Ectodermal cell (in vitro differentiated cells): ENCODE results near the gene GNAZ.
"Not testable (repeated sequence)": the region's sequence is repeated elsewhere in the genome, so short reads cannot be mapped to it uniquely, and the experiment has no call there.

Experiments used
- H3K27ac ChIP-seq: 2 replicates; pipeline ENCODE4 v1.7.0; 2013; ENCODE audit warnings: mild to moderate bottlenecking, low read depth, low read length; ENCODE audit not compliant: insufficient read depth, poor library complexity, severe bottlenecking
- H3K27me3 ChIP-seq: 2 replicates; pipeline ENCODE4 v1.7.0; 2013; ENCODE audit warnings: mild to moderate bottlenecking, low read length; ENCODE audit not compliant: insufficient read depth, control insufficient read depth, poor library complexity, severe bottlenecking
- H3K36me3 ChIP-seq: one replicate; pipeline ENCODE4 v1.7.0; 2013; ENCODE audit warnings: low read length; ENCODE audit not compliant: control insufficient read depth, insufficient read depth
- H3K4me1 ChIP-seq: one replicate; pipeline ENCODE4 v1.7.0; 2013; ENCODE audit warnings: low read length; ENCODE audit not compliant: control insufficient read depth, insufficient read depth
- H3K4me3 ChIP-seq: 2 replicates; pipeline ENCODE4 v1.7.0; 2013; ENCODE audit warnings: low read depth, low read length, control low read depth; ENCODE audit not compliant: insufficient read depth
- H3K9me3 ChIP-seq: 2 replicates; pipeline ENCODE4 v1.7.0; 2013; ENCODE audit warnings: mild to moderate bottlenecking, low read length, moderate library complexity; ENCODE audit not compliant: control insufficient read depth
- WGBS, 2 experiments: methylation state at CpG; one replicate each; pipeline ENCODE4 v1.1.7; 2013; ENCODE audit warnings: missing lambda C conversion rate in 2 of 2; 5-methylcytosine and 5-hydroxymethylcytosine counted together

Gene GNAZ

GRCh38 chr22:23045461-23045860, 24.9 kb upstream of the GNAZ start:
- no peaks in the 10 kb centered on the region for H3K4me1 ChIP-seq
- peaks cover 1% of the 10 kb centered on the region for H3K9me3 ChIP-seq
- no peak overlapping the region for H3K4me3 ChIP-seq
- WGBS, 2 experiments = 0 to 42% methylated on average over 1 to 2 of the region's 2 CpGs
- no peak overlapping the region for H3K27ac ChIP-seq
- H3K36me3 ChIP-seq = no peaks in the 10 kb centered on the region
- H3K27me3 ChIP-seq = no peaks in the 10 kb centered on the region

- peaks cover 3% of the 10 kb centered on the region for H3K9me3 ChIP-seq
- H3K27me3 ChIP-seq = no peaks in the 10 kb centered on the region
- 90 to 93% methylated on average over 8 of the region's 8 CpGs for WGBS, 2 experiments
- H3K27ac ChIP-seq = no peak overlapping the region
- H3K4me1 ChIP-seq = no peaks in the 10 kb centered on the region
- no peaks in the 10 kb centered on the region for H3K36me3 ChIP-seq
- no peak overlapping the region for H3K4me3 ChIP-seq
These were observed 23.1 kb upstream of the GNAZ start for GRCh38 chr22:23047265-23047664.

- Histone ChIP-seq H3K27ac (no peak overlapping the region), H3K4me3 (no peak overlapping the region), H3K27me3 (no peaks in the 10 kb centered on the region), H3K4me1 (no peaks in the 10 kb centered on the region), H3K9me3 (peaks cover 3% of the 10 kb centered on the region), H3K36me3 (no peaks in the 10 kb centered on the region)
- 82 to 83% methylated on average over 6 of the region's 6 CpGs for WGBS, 2 experiments
These were observed 22.6 kb upstream of the GNAZ start for GRCh38 chr22:23047742-23048141.

GRCh38 chr22:23050546-23050945, 19.8 kb upstream of the GNAZ start:
- 91 to 100% methylated on average over 1 of the region's 1 CpG for WGBS, 2 experiments
- H3K9me3 ChIP-seq, H3K4me1 ChIP-seq, H3K27me3 ChIP-seq, H3K4me3 ChIP-seq, H3K27ac ChIP-seq, H3K36me3 ChIP-seq: not testable (repeated sequence)

- Histone ChIP-seq H3K36me3 (no peaks in the 10 kb centered on the region), H3K27me3 (no peaks in the 10 kb centered on the region), H3K4me3 (no peak overlapping the region), H3K9me3 (peaks cover 3% of the 10 kb centered on the region), H3K4me1 (peaks cover 2% of the 10 kb centered on the region), H3K27ac (no peak overlapping the region)
- 62 to 66% methylated on average over 4 of the region's 5 CpGs for WGBS, 2 experiments
These were observed 17.1 kb upstream of the GNAZ start for GRCh38 chr22:23053051-23053707.

- WGBS, 2 experiments = 95 to 96% methylated on average over 8 of the region's 8 CpGs
- Histone ChIP-seq H3K9me3 (peaks cover 3% of the 10 kb centered on the region), H3K36me3 (no peaks in the 10 kb centered on the region), H3K27ac (no peak overlapping the region), H3K4me1 (peaks cover 7% of the 10 kb centered on the region), H3K27me3 (no peaks in the 10 kb centered on the region), H3K4me3 (no peak overlapping the region)
These were observed 16.3 kb upstream of the GNAZ start for GRCh38 chr22:23053912-23054530.

- H3K36me3 ChIP-seq = no peaks in the 10 kb centered on the region
- H3K9me3 ChIP-seq = peaks cover 3% of the 10 kb centered on the region
- H3K27me3 ChIP-seq = no peaks in the 10 kb centered on the region
- peaks cover 7% of the 10 kb centered on the region for H3K4me1 ChIP-seq
- WGBS, 2 experiments = 90 to 91% methylated on average over 5 of the region's 5 CpGs
- no peak overlapping the region for H3K27ac ChIP-seq
- no peak overlapping the region for H3K4me3 ChIP-seq
These were observed 15.6 kb upstream of the GNAZ start for GRCh38 chr22:23054531-23055257.

- Histone ChIP-seq H3K4me3 (no peak overlapping the region), H3K27me3 (no peaks in the 10 kb centered on the region), H3K9me3 (peaks cover under 1% of the 10 kb centered on the region), H3K4me1 (peaks cover 7% of the 10 kb centered on the region), H3K27ac (no peak overlapping the region), H3K36me3 (no peaks in the 10 kb centered on the region)
- 91 to 92% methylated on average over 7 of the region's 7 CpGs for WGBS, 2 experiments
These were observed 14.7 kb upstream of the GNAZ start for GRCh38 chr22:23055449-23056179.

- Histone ChIP-seq H3K36me3 (no peaks in the 10 kb centered on the region), H3K27me3 (no peaks in the 10 kb centered on the region), H3K27ac (no peak overlapping the region), H3K4me3 (no peak overlapping the region), H3K4me1 (peaks cover 7% of the 10 kb centered on the region), H3K9me3 (no peaks in the 10 kb centered on the region)
- 0% methylated on average over 1 of the region's 1 CpG for WGBS, 2 experiments
These were observed 13.0 kb upstream of the GNAZ start for GRCh38 chr22:23057331-23057730.

- Histone ChIP-seq H3K9me3 (no peaks in the 10 kb centered on the region), H3K27ac (no peak overlapping the region), H3K4me3 (no peak overlapping the region), H3K4me1 (peaks cover 7% of the 10 kb centered on the region), H3K36me3 (no peaks in the 10 kb centered on the region), H3K27me3 (no peaks in the 10 kb centered on the region)
- 43 to 45% methylated on average over 2 of the region's 2 CpGs for WGBS, 2 experiments
These were observed 12.3 kb upstream of the GNAZ start for GRCh38 chr22:23058063-23058462.
